Tibial artery (tissue), 4 donors: ENCODE measurements around the gene CFAP90.

Experiments
- DNase-seq, 2 donors: peaks; one replicate each; pipeline ENCODE4 v3.0.0-alpha.2; 2019
- H3K27ac ChIP-seq, 2 donors: fragments of 200-600 bp; sonication (generic) in 1 of 2; 1 replicate in 1 of 2; 2 replicates in 1 of 2; pipeline ENCODE4 v1.5.1; 2018 to 2019; ENCODE audit warnings: mild to moderate bottlenecking in 1 of 2
- H3K27me3 ChIP-seq, 2 donors: fragments of 200-600 bp; sonication (generic) in 1 of 2; one replicate each; pipeline versions ENCODE4 v1.5.1 to v1.6.0; 2016 to 2019
- H3K36me3 ChIP-seq, 3 donors: fragments of 200-600 bp; sonication (generic) in 2 of 3; one replicate each; pipeline ENCODE4 v1.5.1; 2016 to 2019; ENCODE audit warnings: mild to moderate bottlenecking in 2 of 3
- H3K4me1 ChIP-seq, 4 donors: fragments of 200-600 bp; sonication (generic) in 2 of 4; 1 replicate in 3 of 4; 2 replicates in 1 of 4; pipeline ENCODE4 v1.5.1; 2016 to 2019
- H3K4me3 ChIP-seq, 2 donors: fragments of 200-600 bp; sonication (generic) in 1 of 2; 1 replicate in 1 of 2; 2 replicates in 1 of 2; pipeline ENCODE4 v1.5.1; 2018 to 2019; ENCODE audit warnings: mild to moderate bottlenecking in 2 of 2
- H3K9me3 ChIP-seq, 3 donors: fragments of 200-600 bp; sonication (generic) in 1 of 3; one replicate each; pipeline ENCODE4 v1.5.1; 2016 to 2019
- CTCF ChIP-seq, 2 experiments: fragments of 200-600 bp in 1 of 2; fragments of 450-650 bp in 1 of 2; IDR thresholded peaks; one replicate each; pipeline ENCODE4 v1.5.1; 2017 to 2019; ENCODE audit warnings: antibody characterized with exemption in 2 of 2, mild to moderate bottlenecking in 1 of 2, moderate library complexity in 1 of 2
- intact Hi-C: fragments of 100-400 bp; cut with DNase I; formaldehyde crosslinking; loops from one replicate; pipeline ENCODE4 v1.15.0; 2023; ENCODE audit warnings: low total_unique reads

CFAP90 gene

GRCh38 chr5:7815892-7816534 is 34.9 kb downstream of the CFAP90 start:
- Histone ChIP-seq H3K4me3 (no peak overlapping the region), H3K4me1 (peaks cover 0 to 7% (median 0%) of the 10 kb centered on the region in 4 donors), H3K27me3 (no peaks in the 10 kb centered on the region), H3K36me3 (no peaks in the 10 kb centered on the region), H3K9me3 (no peaks in the 10 kb centered on the region), H3K27ac (no peak overlapping the region)
- intact Hi-C loops = no loop called here
- TF ChIP-seq CTCF (IDR thresholded peaks at IDR 0.05) = peak; percentile 80 to 82
- peak; percentile 87 to 88 for DNase-seq

GRCh38 chr5:7814816-7815215 is 36.1 kb downstream of the CFAP90 start:
- intact Hi-C loops = no loop called here
- H3K9me3 ChIP-seq = no peaks in the 10 kb centered on the region
- no peaks in the 10 kb centered on the region for H3K36me3 ChIP-seq

GRCh38 chr5:7813576-7813975 is 37.4 kb downstream of the CFAP90 start:
- intact Hi-C loops = no loop called here
- DNase-seq = no peak
- Histone ChIP-seq H3K36me3 (no peaks in the 10 kb centered on the region), H3K9me3 (no peaks in the 10 kb centered on the region), H3K27me3 (no peaks in the 10 kb centered on the region), H3K4me1 (peaks cover 0 to 7% (median 0%) of the 10 kb centered on the region in 4 donors), H3K4me3 (no peak overlapping the region), H3K27ac (no peak overlapping the region)
- TF ChIP-seq CTCF (IDR thresholded peaks at IDR 0.05) = no peak

More at GRCh38 chr5:7814816-7815215, 36.1 kb downstream of the CFAP90 start:
- peaks cover 0 to 7% (median 0%) of the 10 kb centered on the region in 4 donors for H3K4me1 ChIP-seq
- no peak overlapping the region for H3K27ac ChIP-seq
- H3K27me3 ChIP-seq = no peaks in the 10 kb centered on the region
- DNase-seq = no peak
- TF ChIP-seq CTCF (IDR thresholded peaks at IDR 0.05) = no peak
- H3K4me3 ChIP-seq = no peak overlapping the region

GRCh38 chr5:7813007-7813406 is 37.9 kb downstream of the CFAP90 start:
- Histone ChIP-seq H3K4me3 (no peak overlapping the region), H3K9me3 (no peaks in the 10 kb centered on the region), H3K27me3 (no peaks in the 10 kb centered on the region), H3K27ac (no peak overlapping the region), H3K4me1 (peaks cover 0 to 7% (median 0%) of the 10 kb centered on the region in 4 donors), H3K36me3 (no peaks in the 10 kb centered on the region)
- TF ChIP-seq CTCF (IDR thresholded peaks at IDR 0.05) = no peak
- intact Hi-C loops = no loop called here
- no peak for DNase-seq

GRCh38 chr5:7811715-7812114 is 39.2 kb downstream of the CFAP90 start:
- H3K36me3 ChIP-seq = no peaks in the 10 kb centered on the region
- H3K4me1 ChIP-seq = peaks cover 0 to 7% (median 0%) of the 10 kb centered on the region in 4 donors
- H3K27me3 ChIP-seq = no peaks in the 10 kb centered on the region
- H3K27ac ChIP-seq = no peak overlapping the region
- no peaks in the 10 kb centered on the region for H3K9me3 ChIP-seq
- TF ChIP-seq CTCF (IDR thresholded peaks at IDR 0.05) = no peak
- intact Hi-C loops = no loop called here
- H3K4me3 ChIP-seq = no peak overlapping the region
- no peak for DNase-seq
